Fibroblast of skin of right biceps (primary cell): ENCODE results near the gene OR4M2.
"Not testable (repeated sequence)": the region's sequence is repeated elsewhere in the genome, so short reads cannot be mapped to it uniquely, and the experiment has no call there.

ENCODE experiments used
- DNase-seq: peaks from one replicate; pipeline ENCODE4 v3.0.0-alpha.2; 2013

The OR4M2 gene, protein sequence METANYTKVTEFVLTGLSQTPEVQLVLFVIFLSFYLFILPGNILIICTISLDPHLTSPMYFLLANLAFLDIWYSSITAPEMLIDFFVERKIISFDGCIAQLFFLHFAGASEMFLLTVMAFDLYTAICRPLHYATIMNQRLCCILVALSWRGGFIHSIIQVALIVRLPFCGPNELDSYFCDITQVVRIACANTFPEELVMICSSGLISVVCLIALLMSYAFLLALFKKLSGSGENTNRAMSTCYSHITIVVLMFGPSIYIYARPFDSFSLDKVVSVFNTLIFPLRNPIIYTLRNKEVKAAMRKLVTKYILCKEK

DNA sequence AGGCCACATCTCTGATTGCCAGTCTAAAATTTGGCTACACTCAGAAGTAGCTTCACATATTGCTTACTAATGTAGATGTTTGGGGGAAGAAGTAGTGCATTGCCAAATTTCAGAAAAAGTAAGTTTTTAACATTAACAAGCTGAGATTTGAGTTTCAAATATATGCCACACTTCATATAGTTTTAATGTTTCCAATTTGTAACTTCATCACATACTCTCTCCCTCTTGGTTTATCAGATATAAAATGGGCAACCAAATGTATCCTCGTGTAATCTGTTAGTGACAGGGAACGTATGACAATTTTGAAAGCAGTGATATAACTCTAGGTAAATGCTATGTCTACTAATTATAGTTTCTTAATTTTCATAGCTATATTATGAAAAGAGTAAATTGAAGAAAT is at the start of gene OR4M2:
OR4M2 (plus strand) TSS at position 301 of the 400 bp plus-strand sequence; CDS start at position 399, 98 bp downstream.
- DNase-seq, result not testable (repeated sequence)

DNA sequence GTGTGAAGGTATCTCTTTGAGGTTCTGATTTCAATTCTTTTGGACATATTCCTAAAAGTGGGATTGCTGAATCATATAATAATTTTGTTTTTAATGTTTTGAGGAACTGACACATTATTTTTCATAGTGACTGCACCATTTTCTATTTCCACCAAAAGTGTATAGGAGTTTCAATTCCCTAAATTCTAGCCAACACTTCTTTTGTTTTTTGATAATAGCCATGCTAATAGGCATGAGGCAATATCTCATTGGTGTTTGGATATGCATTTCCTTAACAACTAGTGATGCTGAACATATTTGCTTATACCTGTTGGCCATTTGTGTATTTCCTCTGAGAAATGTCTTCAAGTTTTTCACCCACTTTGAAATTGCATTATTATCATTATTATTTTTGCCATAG is 11.1 kb upstream of the OR4M2 start:
- DNase-seq, result not testable (repeated sequence)

DNA sequence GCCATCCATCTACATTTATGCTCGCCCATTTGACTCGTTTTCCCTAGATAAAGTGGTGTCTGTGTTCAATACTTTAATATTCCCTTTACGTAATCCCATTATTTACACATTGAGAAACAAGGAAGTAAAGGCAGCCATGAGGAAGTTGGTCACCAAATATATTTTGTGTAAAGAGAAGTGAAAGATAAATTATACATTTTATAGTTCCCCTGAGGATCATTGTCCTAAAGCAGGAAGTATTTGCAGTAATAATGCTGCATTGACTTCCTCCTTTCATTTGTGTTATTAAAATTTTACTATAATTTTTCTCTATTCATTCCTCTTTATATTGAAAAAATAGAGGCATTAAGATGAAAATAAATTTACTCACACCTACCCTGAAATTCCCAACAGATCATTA is 1.1 kb downstream of the OR4M2 start:
- DNase-seq, result not testable (repeated sequence)

DNA sequence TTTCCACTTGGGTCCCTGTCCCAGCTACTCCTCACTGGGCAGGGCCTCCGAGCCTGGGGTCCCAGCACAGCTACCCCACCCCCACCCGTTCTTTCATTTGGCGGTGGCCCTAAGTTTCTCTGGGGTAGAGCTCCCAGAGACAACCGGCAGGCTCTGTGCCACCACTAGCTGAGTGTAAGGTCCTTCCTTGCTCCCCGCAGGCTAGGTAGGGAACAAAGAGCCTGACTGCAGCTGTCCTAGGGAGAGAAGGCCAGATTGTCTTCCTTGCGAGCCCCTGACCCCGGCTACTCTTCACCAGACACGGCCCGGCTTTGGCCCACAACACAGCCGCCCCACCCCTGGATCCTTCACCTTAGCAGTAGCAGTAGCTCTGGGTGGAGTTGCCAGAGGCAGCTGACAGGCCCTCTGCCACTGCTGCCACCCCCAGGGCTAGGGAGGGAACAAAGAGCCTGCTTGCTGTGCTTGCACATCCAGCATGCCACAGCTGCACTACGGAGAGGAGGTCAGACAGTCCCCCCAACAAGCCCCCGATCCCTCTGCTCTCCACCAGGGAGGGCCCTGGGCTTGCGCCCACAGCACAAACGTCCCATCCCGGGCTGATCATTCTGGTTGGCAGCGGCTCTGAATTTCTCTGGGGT is 18.4 kb downstream of the OR4M2 start:
- DNase-seq, result not testable (repeated sequence)

DNA sequence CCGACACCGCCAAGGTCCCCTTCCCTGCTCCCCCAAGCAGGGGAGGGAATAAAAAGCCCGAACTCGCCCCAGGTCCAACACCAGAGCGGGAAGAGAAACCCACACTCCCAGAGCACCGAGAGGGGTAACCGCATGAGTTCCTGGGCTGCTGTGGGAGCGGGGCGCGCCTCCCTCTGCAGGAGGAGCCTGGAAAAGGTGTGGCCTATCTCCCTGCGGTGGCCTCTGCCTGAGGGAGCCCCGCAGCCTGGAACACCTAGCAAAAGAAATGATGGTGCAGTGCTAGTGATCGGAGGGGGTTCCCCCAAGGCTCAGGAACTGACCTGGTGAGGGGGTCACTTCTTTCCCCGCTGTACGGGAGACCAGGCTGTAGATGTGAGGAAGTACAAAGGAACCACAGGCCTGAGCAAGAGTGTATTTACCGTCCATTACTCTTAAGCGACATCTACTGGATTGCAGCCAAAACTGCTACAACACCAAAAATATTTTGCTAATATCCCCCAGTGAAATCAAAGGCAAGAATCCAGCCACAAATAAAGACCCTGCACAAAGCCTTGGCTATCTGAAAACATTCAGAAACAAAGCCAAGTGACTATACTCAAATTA is 19.1 kb downstream of the OR4M2 start:
- DNase-seq, result not testable (repeated sequence)

DNA sequence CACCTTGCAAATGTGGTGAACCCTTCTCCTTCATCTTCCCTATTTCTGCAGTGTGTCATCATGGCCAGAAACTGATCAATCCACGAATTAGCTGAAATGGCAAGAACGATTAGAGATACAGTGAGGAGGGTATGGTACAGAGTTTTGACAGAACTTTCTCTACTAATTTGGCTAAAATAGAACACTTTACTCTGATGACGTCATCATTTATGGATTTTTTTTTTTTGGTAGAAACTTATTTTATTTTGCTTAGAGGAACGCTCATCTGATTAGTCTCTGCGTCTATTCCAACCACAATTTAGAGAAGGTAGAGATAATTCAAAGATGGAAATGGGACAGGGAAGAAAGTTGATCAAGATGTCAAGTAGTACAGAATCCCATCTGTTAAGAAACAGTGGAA is 41.7 kb downstream of the OR4M2 start:
- DNase-seq, result not testable (repeated sequence)
